ENCODE results near the gene CASK. TPM values are rescaled to one million over a fixed set of nuclear protein-coding genes. Genes with fewer than 3 reads are reported as not detected.

Gene CASK
- total RNA-seq, 1 donor, result 55.4 TPM

DNA sequence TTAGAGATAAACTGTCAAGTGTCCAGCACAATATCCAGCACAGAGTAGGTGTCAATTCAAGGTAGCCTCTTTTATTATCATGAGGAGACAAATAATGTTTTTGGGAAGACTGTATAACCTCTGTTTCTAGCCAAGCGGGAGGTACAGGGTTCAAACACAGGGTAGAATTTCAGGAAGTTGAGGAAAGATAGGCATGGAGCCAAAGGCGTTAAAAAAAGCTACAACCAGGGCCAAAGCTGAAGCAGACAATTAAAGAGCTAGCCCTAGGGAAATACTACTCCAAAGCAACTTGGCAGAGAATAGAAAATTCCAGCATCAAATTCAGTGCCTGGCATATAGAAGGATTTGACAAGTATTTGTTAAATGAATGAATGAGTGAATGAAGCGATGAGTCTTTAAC lies 40.0 kb upstream of the CASK start:
- no peak overlapping the region for H3K4me2 ChIP-seq (ENCODE audit: insufficient read depth, low read length)
- no peaks in the 10 kb centered on the region for H3K4me1 ChIP-seq (ENCODE audit: insufficient read depth, low read length)
- no peaks in the 10 kb centered on the region for H3K36me3 ChIP-seq (ENCODE audit: insufficient read depth, low read length)
- TF ChIP-seq CTCF (IDR thresholded peaks at IDR 0.05; ENCODE audit: extremely low read depth, low read depth, low read length), result no peak
- H3K4me3 ChIP-seq (ENCODE audit: insufficient read depth, low read length), result no peak overlapping the region
- no peaks in the 10 kb centered on the region for H3K27me3 ChIP-seq (ENCODE audit: insufficient read depth, low read length)
- DNase-seq (ENCODE audit: insufficient read length, low spot score, missing footprints), result no peak
- H3K27ac ChIP-seq (ENCODE audit: low read depth, low read length), result no peak overlapping the region
- H3K79me2 ChIP-seq (ENCODE audit: insufficient read depth, low read length), result no peaks in the 10 kb centered on the region
- H2AFZ ChIP-seq (ENCODE audit: low read length), result no peak overlapping the region
- no peaks in the 10 kb centered on the region for H3K9me3 ChIP-seq (ENCODE audit: low read depth, low read length)
- no peaks in the 10 kb centered on the region for H4K20me1 ChIP-seq (ENCODE audit: insufficient read depth, low read length)

DNA sequence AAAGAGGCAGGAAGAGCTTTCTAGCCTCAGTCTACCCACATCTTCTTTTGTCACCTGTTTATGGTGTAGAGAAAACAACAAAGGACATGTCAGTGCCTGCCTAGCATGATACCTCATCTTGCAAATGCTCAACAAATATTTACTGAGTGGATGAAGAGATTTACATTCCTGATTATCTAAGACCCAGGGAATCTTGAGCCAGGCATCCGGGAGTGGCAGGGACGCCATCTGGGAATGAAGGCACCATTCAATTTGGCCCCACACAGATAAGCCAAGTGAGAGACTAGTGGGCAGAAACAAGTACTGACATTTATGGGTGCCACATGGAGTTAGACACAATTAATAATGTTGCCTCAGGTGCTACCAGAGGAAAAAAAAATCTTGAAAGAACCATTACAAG lies 36.8 kb upstream of the CASK start:
- DNase-seq (ENCODE audit: insufficient read length, low spot score, missing footprints), result no peak
- H3K27ac ChIP-seq (ENCODE audit: low read depth, low read length), result no peak overlapping the region
- H2AFZ ChIP-seq (ENCODE audit: low read length), result no peak overlapping the region
- H3K4me2 ChIP-seq (ENCODE audit: insufficient read depth, low read length), result no peak overlapping the region
- TF ChIP-seq CTCF (IDR thresholded peaks at IDR 0.05; ENCODE audit: extremely low read depth, low read depth, low read length), result no peak
- H3K36me3 ChIP-seq (ENCODE audit: insufficient read depth, low read length), result no peaks in the 10 kb centered on the region
- H3K4me1 ChIP-seq (ENCODE audit: insufficient read depth, low read length), result no peaks in the 10 kb centered on the region
- no peaks in the 10 kb centered on the region for H3K79me2 ChIP-seq (ENCODE audit: insufficient read depth, low read length)
- H3K27me3 ChIP-seq (ENCODE audit: insufficient read depth, low read length), result peaks cover 4% of the 10 kb centered on the region
- no peaks in the 10 kb centered on the region for H3K9me3 ChIP-seq (ENCODE audit: low read depth, low read length)
- no peak overlapping the region for H3K4me3 ChIP-seq (ENCODE audit: insufficient read depth, low read length)
- no peaks in the 10 kb centered on the region for H4K20me1 ChIP-seq (ENCODE audit: insufficient read depth, low read length)

- H3K4me3 ChIP-seq (ENCODE audit: insufficient read depth, low read length), result no peak overlapping the region
- no peaks in the 10 kb centered on the region for H3K4me1 ChIP-seq (ENCODE audit: insufficient read depth, low read length)
- H3K27ac ChIP-seq (ENCODE audit: low read depth, low read length), result no peak overlapping the region
Measured at GRCh38 chrX:41958861-41959260, 35.5 kb upstream of the CASK start.

GRCh38 chrX:41956027-41956426 lies 32.7 kb upstream of the CASK start:
- no peak for DNase-seq (ENCODE audit: insufficient read length, low spot score, missing footprints)

More at GRCh38 chrX:41958861-41959260, 35.5 kb upstream of the CASK start:
- no peak for DNase-seq (ENCODE audit: insufficient read length, low spot score, missing footprints)
- no peak for TF ChIP-seq CTCF (IDR thresholded peaks at IDR 0.05; ENCODE audit: extremely low read depth, low read depth, low read length)
- H3K27me3 ChIP-seq (ENCODE audit: insufficient read depth, low read length), result peaks cover 4% of the 10 kb centered on the region
- H2AFZ ChIP-seq (ENCODE audit: low read length), result no peak overlapping the region
- no peaks in the 10 kb centered on the region for H3K79me2 ChIP-seq (ENCODE audit: insufficient read depth, low read length)
- H3K36me3 ChIP-seq (ENCODE audit: insufficient read depth, low read length), result no peaks in the 10 kb centered on the region
- no peaks in the 10 kb centered on the region for H4K20me1 ChIP-seq (ENCODE audit: insufficient read depth, low read length)
- no peaks in the 10 kb centered on the region for H3K9me3 ChIP-seq (ENCODE audit: low read depth, low read length)
- no peak overlapping the region for H3K4me2 ChIP-seq (ENCODE audit: insufficient read depth, low read length)

More at GRCh38 chrX:41956027-41956426, 32.7 kb upstream of the CASK start:
- Histone ChIP-seq H3K27ac (ENCODE audit: low read depth, low read length) (no peak overlapping the region), H4K20me1 (ENCODE audit: insufficient read depth, low read length) (no peaks in the 10 kb centered on the region), H3K27me3 (ENCODE audit: insufficient read depth, low read length) (peaks cover 4% of the 10 kb centered on the region), H3K4me2 (ENCODE audit: insufficient read depth, low read length) (no peak overlapping the region), H3K36me3 (ENCODE audit: insufficient read depth, low read length) (no peaks in the 10 kb centered on the region), H3K9me3 (ENCODE audit: low read depth, low read length) (no peaks in the 10 kb centered on the region), H3K4me3 (ENCODE audit: insufficient read depth, low read length) (no peak overlapping the region), H3K4me1 (ENCODE audit: insufficient read depth, low read length) (no peaks in the 10 kb centered on the region), H3K79me2 (ENCODE audit: insufficient read depth, low read length) (no peaks in the 10 kb centered on the region), H2AFZ (ENCODE audit: low read length) (no peak overlapping the region)
- no peak for TF ChIP-seq CTCF (IDR thresholded peaks at IDR 0.05; ENCODE audit: extremely low read depth, low read depth, low read length)

Data from osteoblast (primary cell).